Motor neuron (in vitro differentiated cells): Measurements from ENCODE around the gene TARS2. TPM values are rescaled to one million over a fixed set of nuclear protein-coding genes. Genes with fewer than 3 reads are reported as not detected.
A peak's percentile ranks its signal among the peaks of the same experiment; 100 is the strongest.

Experiments
- ATAC-seq, 8 experiments: fragments of 200-7000 bp; cut with Tn5 transposase; replicated peaks in 6 of 8; 2 replicates each; pipeline ENCODE4 v1.8.0; 2021; ENCODE audit warnings: mild to moderate bottlenecking in 8 of 8, moderate library complexity in 8 of 8
- H3K27ac ChIP-seq, 2 donors: fragments of 250-450 bp; sonication (Bioruptor Pico); 2 replicates each; pipeline ENCODE4 v1.9.0; 2021; ENCODE audit warnings: antibody characterized with exemption in 2 of 2, mild to moderate bottlenecking in 2 of 2, moderate library complexity in 1 of 2
- H3K4me1 ChIP-seq, 2 donors: fragments of 250-450 bp; sonication (Bioruptor Pico); replicated peaks in 1 of 2; 2 replicates each; pipeline ENCODE4 v1.6.1; 2021; ENCODE audit warnings: antibody characterized with exemption in 2 of 2, mild to moderate bottlenecking in 2 of 2, moderate library complexity in 1 of 2
- H3K4me3 ChIP-seq, 5 donors: fragments of 250-450 bp; sonication (Bioruptor Pico); 2 replicates each; pipeline ENCODE4 v1.9.0; 2021; ENCODE audit warnings: antibody characterized with exemption in 5 of 5, mild to moderate bottlenecking in 5 of 5, moderate library complexity in 4 of 5
- WGBS, 10 experiments: fragments of 450-650 bp; shearing (Covaris generic); methylation state at CpG; one replicate each; pipeline ENCODE4 v1.0.0; 2022; 5-methylcytosine and 5-hydroxymethylcytosine counted together
- in situ Hi-C, 9 experiments: fragments of 400-800 bp; cut with MboI; loops; one replicate each; pipeline ENCODE4 v1.15.0; 2021; ENCODE audit warnings: low sequenced_read_pairs in 9 of 9, low pct_unique_long_range_greater_than_20kb in 2 of 9; ENCODE audit not compliant: unreplicated experiment in 9 of 9
- total RNA-seq, 8 experiments: library from RNA; unstranded; fragments of 300-600 nt; gene quantifications; 2 replicates each; pipeline versions ENCODE4 v1.2.3 to v1.2.4, GENCODE V29; 2022

TARS2 gene
- total RNA-seq, 8 experiments from 2014 or later = 24.1 to 51.0 (median 35.8) TPM

DNA sequence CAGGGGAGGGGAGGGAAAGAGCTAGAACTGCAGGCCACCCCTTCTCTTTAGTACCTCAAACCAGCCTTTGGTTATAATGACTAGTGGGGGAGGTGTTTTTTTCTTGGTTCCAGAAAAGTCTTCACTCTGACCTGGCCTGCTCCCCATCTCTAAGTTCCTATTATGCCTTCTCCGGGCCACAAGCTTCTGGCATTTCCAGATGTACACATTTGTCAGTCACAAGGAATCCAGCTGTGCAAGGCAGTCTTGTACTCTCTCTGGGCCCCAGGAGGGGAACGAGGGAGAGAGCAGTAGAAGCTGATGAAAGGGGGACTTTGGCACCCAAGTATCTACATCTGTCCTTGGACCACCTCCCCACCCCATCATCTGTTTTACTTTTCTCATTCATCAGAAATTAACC lies 25.6 kb downstream of the TARS2 start:
- H3K4me3 ChIP-seq = no peak overlapping the region
- H3K4me1 ChIP-seq = peaks cover 16 to 18% of the 10 kb centered on the region in 2 donors
- 0 to 100% (median 83%) methylated on average over 1 to 2 of the region's 2 CpGs; no CpG with 5 or more reads in 7 of the 10 experiments for WGBS, 10 experiments
- in situ Hi-C loops = no loop called here
- H3K27ac ChIP-seq = no peak overlapping the region
- ATAC-seq = peak in 1 of 8 experiments; percentile 3

DNA sequence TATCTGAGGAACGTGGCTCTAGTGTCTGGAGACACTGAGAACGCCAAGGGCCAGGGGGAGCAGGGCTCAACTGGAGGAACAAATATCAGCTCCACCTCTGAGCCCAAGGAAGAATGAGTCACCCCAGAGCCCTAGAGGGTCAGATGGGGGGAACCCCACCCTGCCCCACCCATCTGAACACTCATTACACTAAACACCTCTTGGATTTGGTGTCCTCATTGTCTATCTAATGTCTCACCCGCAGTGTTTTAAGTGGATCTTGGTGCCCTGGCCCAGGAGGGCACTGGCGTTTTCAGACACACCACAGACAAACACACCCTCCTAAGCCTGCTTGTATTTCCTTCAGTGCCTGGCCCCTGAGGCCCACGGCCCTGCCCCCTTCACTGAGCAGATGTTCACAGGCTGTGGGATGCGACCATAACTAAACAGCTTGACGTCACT lies 26.2 kb downstream of the TARS2 start:
- H3K4me1 ChIP-seq = peaks cover 10 to 12% of the 10 kb centered on the region in 2 donors

DNA sequence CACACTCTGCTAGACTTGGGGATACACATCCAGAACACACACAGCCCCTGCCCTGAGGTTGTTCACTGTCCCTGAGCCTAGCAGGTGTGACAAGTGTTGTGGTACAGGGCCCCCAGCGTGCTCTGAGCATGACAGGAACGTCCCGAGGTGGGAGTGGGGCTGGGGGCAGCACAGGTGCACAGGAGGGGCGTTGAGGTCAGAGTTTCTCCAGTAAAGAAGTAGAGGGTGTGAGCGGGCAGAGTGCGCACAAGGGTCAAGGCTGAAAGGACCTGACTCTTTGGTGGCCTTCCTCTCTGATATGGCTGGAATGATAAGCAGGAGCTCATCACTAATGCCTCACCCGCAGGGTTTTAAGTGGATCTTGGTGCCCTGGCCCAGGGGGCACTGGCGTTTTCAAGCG lies 27.0 kb downstream of the TARS2 start:
- in situ Hi-C loops = no loop called here
- no peak for ATAC-seq
- no peak overlapping the region for H3K27ac ChIP-seq
- H3K4me3 ChIP-seq = no peak overlapping the region
- H3K4me1 ChIP-seq = peaks cover 1 to 6% of the 10 kb centered on the region in 2 donors
- 83 to 100% (median 93%) methylated on average over 1 to 5 of the region's 9 CpGs; no CpG with 5 or more reads in 5 of the 10 experiments for WGBS, 10 experiments

More for the DNA sequence above, 26.2 kb downstream of the TARS2 start:
- no peak overlapping the region for H3K4me3 ChIP-seq
- no peak overlapping the region for H3K27ac ChIP-seq
- peak in 3 of 8 experiments; percentile 14 to 33 (median 27) for ATAC-seq
- in situ Hi-C loops = no loop called here
- WGBS, 10 experiments = 0 to 100% (median 80%) methylated on average over 1 to 6 of the region's 7 CpGs; no CpG with 5 or more reads in 1 of the 10 experiments

DNA sequence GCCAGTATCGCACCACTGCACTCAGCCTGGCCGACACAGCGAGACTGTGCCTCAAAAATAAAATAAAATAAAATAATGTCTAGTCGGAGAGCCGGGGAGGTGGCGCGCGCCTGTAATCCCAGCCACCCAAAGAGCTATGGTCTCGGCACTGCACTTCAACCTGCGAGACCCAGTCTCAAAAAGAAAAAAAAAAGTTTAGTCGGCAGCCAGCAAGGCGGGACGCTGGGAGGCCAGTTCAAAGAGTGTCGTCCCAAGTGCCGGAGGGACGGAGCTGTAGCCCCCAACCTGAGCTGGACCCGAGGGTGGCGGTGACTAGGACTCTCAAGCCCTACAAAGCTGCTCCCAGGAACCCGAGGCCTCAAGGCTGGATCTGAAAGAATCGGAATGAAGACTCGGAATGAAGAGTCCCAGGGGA lies 27.7 kb downstream of the TARS2 start:
- Histone ChIP-seq H3K27ac (peak overlapping the region in 1 of 2 donors; percentile 25), H3K4me3 (peak overlapping the region; percentile 52 to 76 (median 63)), H3K4me1 (peaks cover 0 to 6% of the 10 kb centered on the region in 2 donors)
- in situ Hi-C loops = no loop called here
- no peak for ATAC-seq
- 18 to 100% (median 40%) methylated on average over 2 to 19 of the region's 21 CpGs; no CpG with 5 or more reads in 2 of the 10 experiments for WGBS, 10 experiments

DNA sequence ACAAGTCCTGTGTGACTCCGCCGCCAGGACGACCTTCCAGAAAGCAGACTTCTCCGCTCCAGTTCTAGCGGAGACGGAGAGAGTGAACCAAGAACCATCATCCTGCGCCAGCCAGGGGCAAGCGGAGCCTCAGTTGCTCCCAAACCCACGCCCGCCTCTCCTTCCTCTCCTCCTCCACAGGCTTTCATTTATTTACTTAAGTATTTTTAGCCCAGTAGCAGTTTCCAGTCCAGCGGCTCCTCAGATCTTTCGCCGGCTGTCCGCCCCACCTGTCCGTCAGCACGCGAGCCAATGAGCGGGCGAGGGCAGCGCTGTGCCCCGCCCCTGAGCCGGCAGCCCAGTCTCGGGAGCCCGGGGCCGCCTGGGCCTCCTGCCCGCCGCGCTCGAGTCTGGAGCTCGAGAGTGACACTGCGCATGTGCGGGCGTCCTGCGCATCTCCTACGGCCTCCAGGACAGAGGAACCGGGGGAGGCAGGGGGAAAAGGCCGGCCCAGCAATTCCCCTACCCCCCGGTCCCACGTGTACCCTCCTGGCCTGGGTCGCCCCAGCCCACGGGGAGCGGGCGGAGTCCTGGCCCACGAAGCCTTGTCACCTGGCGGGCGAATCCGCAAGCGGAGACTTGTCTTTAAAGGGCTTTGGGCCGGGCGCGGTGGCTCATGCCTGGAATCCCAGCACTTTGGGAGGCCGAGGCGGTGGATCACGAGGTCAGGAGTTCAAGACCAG lies 28.3 kb downstream of the TARS2 start, which contains the start of gene FALEC:
Gene FALEC, plus strand, starts transcription at position 425 of the 722 bp plus-strand sequence.
- in situ Hi-C loops = no loop called here
- Histone ChIP-seq H3K27ac (peak within 1 kb of the TSS; percentile 61 to 68), H3K4me3 (peak within 1 kb of the TSS; percentile 52 to 76 (median 63)), H3K4me1 (peaks cover 0 to 6% of the 10 kb centered on the region in 2 donors)
- ATAC-seq = peak; percentile 79 to 97 (median 95)
- 0 to 4% (median 3%) methylated on average over 3 to 26 of the region's 54 CpGs; no CpG with 5 or more reads in 2 of the 10 experiments for WGBS, 10 experiments

DNA sequence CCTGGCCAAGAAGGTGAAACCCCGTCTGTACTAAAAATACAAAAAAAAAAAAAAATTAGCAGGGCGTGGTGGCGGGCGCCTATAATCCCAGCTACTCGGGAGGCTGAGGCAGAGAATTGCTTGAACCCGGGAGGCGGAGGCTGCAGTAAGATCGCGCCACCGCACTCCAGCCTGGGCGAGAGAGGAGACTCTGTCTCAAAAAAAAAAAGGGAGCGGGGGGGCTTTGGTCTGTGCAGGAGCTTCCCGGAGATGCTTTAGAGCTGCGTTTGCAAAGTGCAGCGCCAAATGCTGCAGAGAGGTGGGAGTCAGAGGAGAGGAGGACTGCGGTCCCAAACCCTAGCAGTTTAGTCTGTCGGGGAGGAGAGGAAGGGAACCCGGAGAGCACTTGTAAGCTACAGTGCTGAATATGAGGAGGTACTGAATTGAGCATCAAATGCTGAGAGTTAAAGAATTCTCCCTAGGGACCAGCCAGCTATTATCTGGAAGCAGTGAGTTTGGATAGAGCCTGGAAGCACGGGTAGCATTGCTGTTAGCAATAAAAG lies 28.9 kb downstream of the TARS2 start:
- WGBS, 10 experiments = 0 to 11% (median 5%) methylated on average over 1 to 17 of the region's 19 CpGs; no CpG with 5 or more reads in 1 of the 10 experiments
- peak overlapping the region; percentile 61 to 68 for H3K27ac ChIP-seq
- peak in 7 of 8 experiments; percentile 2 to 43 (median 34) for ATAC-seq

DNA sequence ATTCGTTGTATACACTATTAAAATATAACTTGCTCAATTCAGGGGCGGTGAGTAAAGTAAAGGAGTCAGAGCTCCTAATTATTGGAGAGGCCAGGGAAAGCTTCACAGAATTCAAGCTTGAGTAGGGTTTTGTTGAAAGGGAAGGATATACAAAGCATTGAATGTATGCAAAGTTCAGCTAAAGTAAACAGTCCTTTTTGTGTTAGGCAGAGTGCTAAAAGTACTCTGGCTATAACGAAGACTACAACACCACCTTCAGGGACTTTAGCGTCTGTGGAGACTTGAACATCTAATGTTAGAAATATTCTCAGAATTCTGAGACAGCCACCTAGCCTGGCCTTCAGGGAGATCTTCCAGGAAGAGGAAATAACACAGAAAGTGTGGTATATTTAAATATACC lies 29.4 kb downstream of the TARS2 start:
- Histone ChIP-seq H3K27ac (no peak overlapping the region), H3K4me3 (peak overlapping the region; percentile 52 to 76 (median 63)), H3K4me1 (peaks cover 0 to 6% of the 10 kb centered on the region in 2 donors)
- ATAC-seq = peak in 1 of 8 experiments; percentile 2
- in situ Hi-C loops = no loop called here
- WGBS, 10 experiments = 0 to 56% (median 21%) methylated on average over 1 to 4 of the region's 4 CpGs; no CpG with 5 or more reads in 1 of the 10 experiments

More for the DNA sequence above, 28.9 kb downstream of the TARS2 start:
- H3K4me3 ChIP-seq = peak overlapping the region; percentile 52 to 76 (median 63)
- H3K4me1 ChIP-seq = peaks cover 0 to 6% of the 10 kb centered on the region in 2 donors
- in situ Hi-C loops = no loop called here

DNA sequence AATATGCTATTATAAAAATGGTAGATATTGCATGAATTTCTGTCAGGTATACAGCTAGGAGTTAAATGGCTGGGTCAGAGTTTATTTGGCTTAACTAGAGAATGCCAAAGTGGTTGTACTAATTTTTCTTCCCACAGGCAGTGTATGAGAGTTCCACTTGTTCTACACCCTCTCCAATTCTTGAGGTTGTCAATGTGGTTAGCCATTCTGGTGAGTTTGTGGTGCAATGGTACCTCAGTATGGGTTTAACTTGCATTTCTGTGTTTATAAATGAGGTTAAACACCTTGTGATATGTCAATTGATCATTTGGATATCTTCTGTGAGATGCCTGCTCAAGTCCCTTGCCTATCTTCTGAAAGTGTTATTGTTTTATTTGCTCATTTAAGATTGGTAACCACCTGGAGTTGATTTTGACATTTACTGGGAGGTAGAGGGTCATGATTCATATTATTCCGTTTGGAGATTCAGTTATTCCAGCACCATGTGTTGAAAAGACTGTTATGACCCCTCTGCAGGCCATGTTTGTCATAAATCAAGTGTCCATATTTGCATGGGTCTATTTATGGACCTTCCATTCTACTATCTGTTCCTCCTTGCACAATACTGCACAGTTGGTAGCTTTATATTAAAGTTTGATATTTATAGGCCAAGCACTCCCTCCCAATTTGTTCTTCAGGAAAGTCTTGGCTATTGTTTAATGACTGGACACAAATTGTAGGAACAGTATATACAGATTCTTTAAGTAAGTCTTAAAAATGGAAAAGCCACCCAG lies 34.2 kb downstream of the TARS2 start:
- in situ Hi-C loops = no loop called here
- Histone ChIP-seq H3K4me1 (peaks cover 3 to 6% of the 10 kb centered on the region in 2 donors), H3K4me3 (no peak overlapping the region), H3K27ac (no peak overlapping the region)
- no peak for ATAC-seq
- WGBS, 10 experiments = 0 to 100% (median 71%) methylated on average over 1 of the region's 1 CpG; no CpG with 5 or more reads in 1 of the 10 experiments

DNA sequence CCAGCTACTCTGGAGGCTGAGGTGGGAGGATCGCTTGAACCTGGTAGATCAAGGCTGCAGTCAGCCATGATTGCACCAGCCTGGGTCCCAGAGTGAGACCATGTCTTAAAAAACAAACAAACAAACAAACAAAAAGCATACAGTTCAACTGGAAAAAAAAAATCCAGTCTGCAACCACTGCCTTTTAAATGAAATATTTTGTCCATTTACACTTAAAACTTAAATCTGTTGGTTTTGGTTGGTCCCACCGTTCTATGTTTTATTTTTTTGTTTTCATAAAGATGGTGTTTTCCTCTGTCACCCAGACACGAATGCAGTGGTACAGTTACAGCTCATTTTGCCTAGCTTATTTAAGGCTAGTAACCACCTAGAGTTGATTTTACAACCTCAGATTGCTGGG lies 38.1 kb downstream of the TARS2 start:
- H3K27ac ChIP-seq = no peak overlapping the region
- H3K4me1 ChIP-seq = peaks cover 0 to 3% of the 10 kb centered on the region in 2 donors
- ATAC-seq = no peak
- H3K4me3 ChIP-seq = no peak overlapping the region
- WGBS, 10 experiments = 13 to 94% (median 79%) methylated on average over 1 to 3 of the region's 3 CpGs; no CpG with 5 or more reads in 2 of the 10 experiments
- in situ Hi-C loops = no loop called here

DNA sequence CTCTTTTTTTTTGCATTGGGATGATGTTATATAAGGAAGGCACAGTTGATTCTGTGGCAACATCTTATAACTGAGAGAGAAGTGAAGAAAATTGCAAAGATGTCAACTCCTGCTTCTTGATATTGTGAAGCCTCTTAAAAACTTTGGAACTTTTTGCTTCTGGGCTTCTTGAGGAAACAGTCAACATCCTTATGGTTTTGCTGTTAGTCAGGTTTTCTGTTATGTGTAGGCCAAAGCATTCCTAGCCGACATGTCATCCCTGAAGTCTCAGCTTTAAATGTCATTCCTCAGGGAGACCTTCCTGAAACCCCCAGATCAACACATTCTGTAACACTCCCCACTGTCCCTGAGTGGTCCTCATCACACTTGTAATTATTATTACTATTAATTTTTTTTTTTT lies 41.0 kb downstream of the TARS2 start:
- Histone ChIP-seq H3K27ac (no peak overlapping the region), H3K4me1 (peaks cover 8 to 9% of the 10 kb centered on the region in 2 donors), H3K4me3 (no peak overlapping the region)
- WGBS, 10 experiments = 20 to 100% (median 100%) methylated on average over 1 of the region's 1 CpG; no CpG with 5 or more reads in 3 of the 10 experiments
- in situ Hi-C loops = no loop called here
- ATAC-seq = no peak

DNA sequence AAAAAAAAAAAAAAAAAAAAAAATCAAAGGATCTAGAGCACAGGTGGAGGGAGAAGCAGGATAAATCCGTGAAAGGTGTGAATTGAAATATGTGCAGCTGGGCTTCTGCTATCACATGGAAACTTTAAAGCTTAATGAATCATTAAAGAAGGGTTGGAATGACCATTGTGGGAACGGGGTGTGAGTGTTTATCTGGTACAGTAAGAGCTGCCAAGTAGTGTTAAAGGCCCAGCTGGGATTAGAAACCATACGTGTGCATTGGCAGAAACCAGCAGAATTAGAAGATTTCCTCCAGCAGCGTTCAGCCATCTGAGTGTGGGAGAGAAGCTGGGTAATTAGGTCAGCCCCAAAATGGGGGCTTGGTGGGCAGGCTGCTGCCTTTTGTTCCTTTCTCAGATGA lies 41.8 kb downstream of the TARS2 start:
- in situ Hi-C loops = no loop called here
- peak in 1 of 8 experiments; percentile 64 for ATAC-seq

DNA sequence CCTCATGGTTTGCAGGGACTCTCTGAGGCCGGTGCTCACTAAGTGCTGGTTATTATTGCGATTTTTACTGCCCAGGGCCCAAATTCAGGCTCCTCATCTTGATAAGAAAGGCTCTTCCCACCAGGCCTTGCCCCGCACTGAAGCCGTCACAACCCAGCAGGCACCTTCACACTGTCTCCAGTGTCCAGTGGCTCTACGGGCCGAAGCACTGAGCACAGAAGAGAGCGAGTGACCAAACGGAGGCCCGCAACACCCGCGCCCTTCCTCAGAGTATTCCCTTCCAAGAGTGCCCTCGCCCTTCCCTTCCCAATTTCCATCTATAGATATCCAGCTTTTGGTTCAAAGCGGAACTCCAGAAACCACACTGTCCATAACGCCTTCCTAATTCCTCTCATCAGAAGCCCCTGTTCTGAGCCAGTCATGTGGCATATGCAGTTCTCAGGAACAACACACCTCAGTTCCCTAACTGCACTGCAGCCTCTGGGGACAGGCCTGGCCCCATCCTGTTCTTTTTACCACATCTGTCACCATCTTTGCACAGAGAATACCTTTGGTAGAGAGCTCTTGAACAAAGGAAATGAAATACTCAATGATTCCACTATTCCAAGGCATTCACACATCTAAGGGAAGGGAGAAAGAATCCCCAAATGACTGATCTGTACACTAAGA lies 43.4 kb downstream of the TARS2 start:
- H3K4me1 ChIP-seq = peaks cover 6 to 8% of the 10 kb centered on the region in 2 donors
- in situ Hi-C loops = no loop called here
- H3K27ac ChIP-seq = no peak overlapping the region
- no peak for ATAC-seq
- 86 to 100% (median 95%) methylated on average over 1 to 14 of the region's 14 CpGs; no CpG with 5 or more reads in 2 of the 10 experiments for WGBS, 10 experiments
- no peak overlapping the region for H3K4me3 ChIP-seq

More for the DNA sequence above, 41.8 kb downstream of the TARS2 start:
- Histone ChIP-seq H3K4me1 (peaks cover 6 to 8% of the 10 kb centered on the region in 2 donors), H3K27ac (no peak overlapping the region), H3K4me3 (no peak overlapping the region)
- 0 to 83% (median 70%) methylated on average over 2 to 4 of the region's 4 CpGs for WGBS, 10 experiments
